ENCODE data around the gene MTCL1. TPM values are rescaled to one million over a fixed set of nuclear protein-coding genes. Genes with fewer than 3 reads are reported as not detected.

The MTCL1 gene
- total RNA-seq, 1 experiment from 2014 or later = 3.8 TPM

DNA sequence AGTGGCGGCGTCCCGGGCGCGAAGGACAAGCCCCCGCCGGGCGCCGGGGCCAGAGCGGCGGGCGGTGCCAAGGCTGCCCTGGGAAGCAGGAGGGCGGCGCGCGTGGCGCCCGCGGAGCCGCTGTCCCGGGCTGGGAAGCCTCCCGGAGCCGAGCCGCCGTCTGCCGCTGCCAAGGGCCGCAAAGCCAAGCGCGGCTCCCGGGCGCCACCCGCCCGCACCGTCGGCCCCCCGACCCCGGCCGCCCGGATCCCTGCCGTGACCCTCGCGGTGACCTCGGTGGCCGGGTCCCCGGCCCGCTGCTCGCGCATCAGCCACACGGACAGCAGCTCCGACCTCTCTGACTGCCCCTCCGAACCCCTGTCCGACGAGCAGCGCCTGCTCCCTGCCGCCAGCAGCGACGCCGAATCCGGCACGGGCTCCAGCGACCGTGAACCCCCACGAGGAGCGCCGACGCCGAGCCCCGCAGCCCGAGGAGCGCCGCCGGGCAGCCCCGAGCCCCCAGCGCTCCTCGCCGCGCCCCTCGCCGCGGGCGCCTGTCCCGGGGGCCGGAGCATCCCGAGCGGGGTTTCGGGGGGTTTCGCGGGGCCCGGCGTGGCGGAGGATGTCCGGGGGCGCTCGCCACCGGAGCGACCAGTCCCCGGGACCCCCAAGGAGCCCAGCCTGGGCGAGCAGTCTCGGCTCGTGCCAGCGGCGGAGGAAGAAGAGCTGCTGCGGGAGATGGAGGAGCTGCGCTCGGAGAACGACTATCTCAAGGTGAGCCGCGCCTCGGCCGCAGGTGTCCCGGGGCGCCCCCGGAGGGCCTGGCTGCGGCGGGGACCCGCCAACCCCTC is 820 bp downstream of the MTCL1 start:
- DNase-seq (ENCODE audit: low read depth, low spot score) = no peak
- in situ Hi-C loops (cut with HindIII; ENCODE audit: low pct_unique_long_range_greater_than_20kb, low sequenced_read_pairs) = no loop called here

DNA sequence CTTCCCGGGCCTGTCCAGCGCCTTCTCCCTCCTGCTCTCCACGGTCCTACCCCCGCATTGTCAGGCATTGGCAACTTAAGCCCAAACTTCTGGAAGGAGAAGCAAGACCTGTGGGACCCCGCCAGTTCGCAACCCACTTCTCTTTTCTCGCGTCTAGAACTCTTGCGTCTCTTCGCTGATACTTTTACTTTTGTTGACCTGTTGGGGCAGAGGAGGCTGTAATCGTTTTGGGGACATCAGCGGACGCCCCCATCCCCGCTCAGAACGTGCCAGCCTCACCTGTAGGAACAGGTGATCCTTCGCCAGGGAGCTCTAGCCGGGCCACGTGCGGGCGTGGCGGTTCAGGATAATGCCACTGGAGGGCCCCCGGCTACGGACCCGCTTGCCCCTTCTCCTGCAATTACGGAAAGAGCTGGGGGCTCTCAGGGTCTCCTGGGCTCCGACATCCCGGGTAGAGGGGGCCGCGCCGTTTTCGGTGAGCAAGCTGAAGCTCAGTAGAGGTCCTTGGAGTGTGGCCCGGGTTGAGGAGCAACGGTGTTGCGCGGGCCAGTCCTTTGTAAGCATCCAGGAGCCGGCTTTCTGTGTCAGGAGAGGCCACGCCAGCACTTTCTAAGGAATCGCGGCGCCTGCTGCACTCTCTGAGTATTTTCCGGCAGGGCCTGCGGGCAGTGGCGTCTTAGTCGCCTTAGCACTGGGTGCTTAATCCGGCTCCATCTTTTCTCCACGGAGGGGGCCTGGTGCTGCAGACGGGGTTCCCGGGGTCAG is 1.6 kb downstream of the MTCL1 start:
- in situ Hi-C loops (cut with HindIII; ENCODE audit: low pct_unique_long_range_greater_than_20kb, low sequenced_read_pairs) = no loop called here
- no peak for DNase-seq (ENCODE audit: low read depth, low spot score)

DNA sequence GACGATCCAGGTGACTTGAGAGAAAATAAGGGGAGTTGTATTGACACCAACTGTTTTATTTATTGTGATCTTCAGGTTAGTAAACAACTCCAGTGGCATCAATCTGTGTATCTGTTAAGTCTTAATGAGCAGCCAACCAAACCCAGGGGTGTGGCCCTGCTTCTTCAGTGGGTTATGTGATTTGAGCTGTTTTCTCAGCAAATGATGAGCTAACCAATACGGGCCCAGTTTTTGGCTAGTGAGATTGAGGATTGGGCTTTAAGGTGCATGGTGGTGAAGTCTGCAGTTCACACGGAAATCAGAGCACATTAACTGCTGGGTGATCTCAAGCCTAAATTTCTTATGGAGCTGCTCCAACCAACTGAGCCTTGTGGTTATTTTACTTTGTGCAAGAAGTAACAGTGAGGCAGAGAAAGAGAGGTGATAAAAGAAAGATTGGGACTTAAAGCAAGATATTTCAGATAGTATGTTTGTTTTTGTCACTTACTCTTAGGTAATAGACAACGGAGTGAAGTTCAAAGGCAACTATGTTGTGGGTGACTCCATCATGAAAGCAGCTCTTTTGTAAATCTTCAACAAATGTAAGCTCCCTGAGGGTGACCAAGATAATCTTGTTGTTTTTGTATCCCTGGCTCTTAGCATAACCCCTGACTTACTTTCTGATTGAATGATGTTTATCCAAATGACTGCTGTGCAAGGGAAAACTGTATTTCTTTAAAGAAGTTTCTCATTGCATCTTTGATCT is 2.4 kb downstream of the MTCL1 start:
- in situ Hi-C loops (cut with HindIII; ENCODE audit: low pct_unique_long_range_greater_than_20kb, low sequenced_read_pairs) = no loop called here
- DNase-seq (ENCODE audit: low read depth, low spot score) = peak; percentile 13

DNA sequence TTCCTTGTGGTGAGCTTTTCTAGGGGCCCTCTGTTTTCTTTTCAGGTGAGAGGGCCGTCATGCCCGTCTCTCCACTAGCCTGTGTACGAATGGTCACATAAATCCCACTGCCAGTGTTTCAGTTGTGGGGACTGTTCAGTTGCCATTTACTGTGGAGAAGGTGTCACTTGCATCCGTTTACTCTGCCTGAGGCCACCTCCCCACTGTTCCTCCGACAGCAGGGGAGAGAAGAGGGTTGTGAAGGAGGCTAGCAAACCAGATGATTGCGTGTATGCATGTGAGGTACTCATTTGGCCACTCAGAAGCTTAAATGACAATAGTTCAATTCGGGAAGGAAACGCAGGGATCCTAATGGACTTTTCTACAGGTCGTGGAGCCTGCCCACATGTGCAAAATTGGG is 3.3 kb downstream of the MTCL1 start:
- no peak for DNase-seq (ENCODE audit: low read depth, low spot score)
- in situ Hi-C loops (cut with HindIII; ENCODE audit: low pct_unique_long_range_greater_than_20kb, low sequenced_read_pairs) = no loop called here

DNA sequence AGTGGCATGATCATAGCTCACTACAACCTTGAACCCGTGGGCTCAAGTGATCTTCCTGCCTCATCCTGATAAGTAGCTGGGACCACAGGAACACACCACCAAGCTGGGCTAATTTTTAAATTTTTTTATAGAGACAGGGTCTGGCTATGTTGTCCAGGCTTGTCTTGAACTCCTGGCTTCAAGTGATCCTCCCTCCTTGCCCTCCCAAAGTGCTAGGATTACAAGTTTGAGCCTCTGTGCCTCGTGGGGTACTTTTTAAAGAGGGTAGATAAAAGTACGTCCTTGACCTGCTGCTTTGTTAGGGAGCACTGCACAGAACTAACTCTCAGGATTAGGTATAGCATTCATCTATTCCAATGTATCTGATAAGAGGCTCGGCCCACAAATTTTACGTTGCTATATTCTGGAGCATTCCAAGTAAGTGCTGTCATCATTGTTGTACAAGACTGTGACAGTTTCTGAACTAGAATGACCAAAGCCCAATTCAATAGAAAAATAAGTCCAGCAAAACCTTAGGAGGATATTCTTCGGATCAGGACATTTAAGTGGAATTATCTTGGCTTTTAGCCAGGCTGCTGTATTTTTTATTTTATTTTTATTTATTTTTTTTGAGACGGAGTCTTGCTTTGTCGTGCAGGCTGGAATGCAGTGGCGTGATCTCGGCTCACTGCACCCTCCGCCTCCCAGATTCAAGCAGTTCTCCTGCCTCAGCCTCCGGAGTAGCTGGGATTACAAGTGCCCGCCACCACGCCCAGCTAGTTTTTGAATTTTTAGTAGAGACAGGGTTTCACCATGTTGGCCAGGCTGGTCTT is 4.1 kb downstream of the MTCL1 start:
- DNase-seq (ENCODE audit: low read depth, low spot score) = no peak
- in situ Hi-C loops (cut with HindIII; ENCODE audit: low pct_unique_long_range_greater_than_20kb, low sequenced_read_pairs) = no loop called here

DNA sequence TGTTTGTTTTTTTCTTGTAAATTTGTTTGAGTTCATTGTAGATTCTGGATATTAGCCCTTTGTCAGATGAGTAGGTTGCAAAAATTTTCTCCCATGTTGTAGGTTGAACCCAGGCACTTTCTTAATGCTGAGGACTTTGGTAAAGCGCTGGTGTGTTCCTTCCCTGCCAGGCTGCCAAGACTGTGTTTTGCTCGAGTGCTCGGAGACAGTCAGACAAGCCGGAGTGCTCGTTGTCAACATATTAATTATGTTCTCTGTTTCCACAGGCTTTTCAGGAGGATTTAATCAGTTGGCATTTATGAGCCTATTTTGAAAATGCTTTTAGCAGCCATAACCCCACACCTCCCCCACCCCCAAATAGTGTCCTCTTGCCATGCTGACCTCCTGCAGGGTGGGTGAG is 6.4 kb downstream of the MTCL1 start:
- in situ Hi-C loops (cut with HindIII; ENCODE audit: low pct_unique_long_range_greater_than_20kb, low sequenced_read_pairs) = no loop called here
- DNase-seq (ENCODE audit: low read depth, low spot score) = no peak

DNA sequence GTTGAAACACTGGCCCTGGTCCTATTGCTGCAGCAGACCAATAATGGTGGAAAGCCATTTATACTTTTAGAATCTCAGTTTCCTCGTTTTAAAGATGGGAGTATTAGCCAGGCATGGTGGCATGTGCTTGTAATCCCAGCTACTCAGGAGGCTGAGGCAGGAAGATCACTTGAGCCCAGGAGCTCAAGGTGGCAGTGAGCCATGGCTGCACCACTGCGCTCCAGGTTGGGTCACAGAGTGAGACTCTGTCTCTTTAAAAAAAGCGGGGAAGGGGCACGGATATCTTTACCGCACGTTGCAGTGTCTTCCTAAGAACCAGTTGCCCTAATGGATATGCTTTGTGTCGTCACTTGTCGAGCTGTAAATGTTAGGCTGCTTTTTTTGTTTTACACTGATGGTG is 8.3 kb downstream of the MTCL1 start:
- in situ Hi-C loops (cut with HindIII; ENCODE audit: low pct_unique_long_range_greater_than_20kb, low sequenced_read_pairs) = no loop called here
- DNase-seq (ENCODE audit: low read depth, low spot score) = no peak

DNA sequence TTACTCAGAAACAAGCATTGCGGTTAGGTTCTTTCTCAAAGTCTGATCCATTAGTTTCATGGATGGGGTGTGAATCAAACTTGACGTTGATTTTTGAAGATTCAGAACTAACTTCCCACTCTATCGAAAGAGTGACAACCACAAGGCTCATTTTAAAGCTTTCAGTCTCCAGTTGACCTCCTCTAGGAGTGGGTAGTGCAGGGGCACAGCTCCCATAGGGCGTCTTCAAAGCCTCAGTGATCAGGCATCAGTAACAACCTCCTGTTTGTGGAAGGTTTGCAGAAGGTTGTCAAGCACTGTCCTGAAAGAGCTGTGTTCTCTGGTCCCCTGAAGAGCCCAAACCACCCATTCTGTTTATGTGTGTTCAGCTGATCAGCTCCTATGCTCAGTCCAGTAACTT is 10.2 kb downstream of the MTCL1 start:
- no peak for DNase-seq (ENCODE audit: low read depth, low spot score)
- in situ Hi-C loops (cut with HindIII; ENCODE audit: low pct_unique_long_range_greater_than_20kb, low sequenced_read_pairs) = no loop called here

DNA sequence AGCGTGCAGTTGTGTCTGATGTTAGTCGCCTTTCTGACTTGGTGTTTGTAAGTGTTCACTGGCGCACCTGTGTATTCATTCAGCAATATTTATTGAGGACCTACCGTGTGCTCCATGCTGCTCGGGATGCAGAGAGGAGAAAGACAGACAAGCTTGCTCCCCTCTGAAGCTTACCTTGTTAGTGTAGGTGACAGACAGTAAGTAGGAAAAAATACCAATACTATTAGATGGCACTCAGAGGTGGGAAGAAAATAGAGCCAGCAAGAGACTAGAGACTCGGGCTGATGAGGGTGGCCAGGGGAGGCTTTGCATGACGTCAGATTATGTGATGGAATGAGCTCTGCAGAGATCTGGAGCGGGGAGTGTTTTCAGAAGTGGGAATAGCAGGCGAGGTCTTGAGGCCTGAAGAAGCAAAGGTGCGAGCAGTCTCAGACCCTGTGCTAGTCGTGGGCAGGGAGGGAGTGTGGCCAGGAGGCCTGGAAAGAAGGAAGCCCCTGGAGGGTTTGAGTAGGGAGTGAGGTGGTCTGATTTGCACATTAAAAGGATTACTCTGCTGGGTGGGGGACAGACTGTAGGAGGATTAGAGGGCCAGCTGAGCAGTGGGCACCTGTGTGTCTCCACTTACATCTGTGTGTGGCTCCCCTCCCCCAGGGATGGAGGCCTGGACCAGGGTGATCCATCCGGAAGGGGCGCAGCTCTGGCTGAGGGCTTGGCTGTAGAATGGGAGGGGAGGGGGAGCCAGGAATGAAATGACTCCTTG is 11.8 kb downstream of the MTCL1 start:
- in situ Hi-C loops (cut with HindIII; ENCODE audit: low pct_unique_long_range_greater_than_20kb, low sequenced_read_pairs) = no loop called here
- DNase-seq (ENCODE audit: low read depth, low spot score) = no peak

DNA sequence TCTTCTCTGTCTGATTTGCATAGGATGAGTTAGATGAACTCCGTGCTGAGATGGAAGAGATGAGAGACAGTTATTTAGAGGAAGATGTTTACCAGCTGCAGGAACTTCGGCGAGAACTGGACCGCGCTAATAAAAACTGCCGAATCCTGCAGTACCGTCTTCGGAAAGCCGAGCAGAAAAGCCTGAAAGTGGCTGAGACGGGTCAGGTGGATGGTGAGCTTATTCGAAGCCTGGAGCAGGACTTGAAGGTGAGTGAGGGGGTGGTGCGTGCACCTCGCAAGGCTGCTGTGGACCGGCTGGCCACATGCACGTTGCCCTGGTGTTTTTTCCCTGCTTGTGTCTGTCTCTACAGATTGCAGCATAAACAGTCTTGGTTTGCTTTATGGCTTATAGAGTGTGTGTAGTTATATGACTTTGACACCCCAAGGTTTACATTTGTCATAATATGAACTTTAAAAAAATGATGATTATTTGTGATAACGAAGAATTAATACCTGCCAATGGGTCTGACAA is 13.1 kb downstream of the MTCL1 start:
- in situ Hi-C loops (cut with HindIII; ENCODE audit: low pct_unique_long_range_greater_than_20kb, low sequenced_read_pairs) = no loop called here
- no peak for DNase-seq (ENCODE audit: low read depth, low spot score)

DNA sequence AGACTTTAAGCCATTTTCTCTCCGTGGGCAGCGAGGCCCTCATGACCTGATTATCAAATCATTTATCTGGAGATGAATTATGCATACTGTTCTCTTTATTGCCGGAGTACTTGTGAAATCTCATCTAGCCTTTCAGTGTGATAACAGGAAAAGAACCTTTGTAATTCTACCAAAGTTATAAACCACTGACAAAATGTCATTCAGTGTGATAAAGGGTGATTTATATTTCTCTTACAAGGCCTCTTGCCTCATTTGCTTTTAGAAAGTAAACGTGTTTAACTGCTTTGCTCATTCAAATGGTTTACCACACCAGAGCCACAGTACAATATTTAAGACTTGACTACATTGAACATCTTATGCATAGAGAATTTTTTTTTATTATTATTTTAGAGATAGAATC is 13.8 kb downstream of the MTCL1 start:
- no peak for DNase-seq (ENCODE audit: low read depth, low spot score)
- in situ Hi-C loops (cut with HindIII; ENCODE audit: low pct_unique_long_range_greater_than_20kb, low sequenced_read_pairs) = no loop called here

DNA sequence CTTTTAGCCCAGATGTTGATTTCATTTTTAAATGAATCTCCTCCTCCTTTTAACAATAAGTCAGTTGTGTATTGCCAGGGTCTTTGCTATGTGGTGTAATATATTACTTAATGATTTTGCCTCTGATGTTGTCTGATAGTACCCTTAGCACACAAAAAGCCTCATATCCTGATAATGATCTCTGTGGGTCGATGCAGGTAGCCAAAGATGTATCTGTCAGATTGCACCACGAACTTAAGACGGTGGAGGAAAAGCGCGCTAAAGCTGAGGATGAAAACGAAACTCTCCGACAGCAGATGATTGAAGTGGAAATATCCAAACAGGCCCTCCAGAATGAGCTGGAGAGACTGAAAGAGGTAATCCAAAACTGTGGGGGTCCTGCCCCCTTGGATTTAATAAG is 14.8 kb downstream of the MTCL1 start:
- DNase-seq (ENCODE audit: low read depth, low spot score) = no peak
- in situ Hi-C loops (cut with HindIII; ENCODE audit: low pct_unique_long_range_greater_than_20kb, low sequenced_read_pairs) = no loop called here

DNA sequence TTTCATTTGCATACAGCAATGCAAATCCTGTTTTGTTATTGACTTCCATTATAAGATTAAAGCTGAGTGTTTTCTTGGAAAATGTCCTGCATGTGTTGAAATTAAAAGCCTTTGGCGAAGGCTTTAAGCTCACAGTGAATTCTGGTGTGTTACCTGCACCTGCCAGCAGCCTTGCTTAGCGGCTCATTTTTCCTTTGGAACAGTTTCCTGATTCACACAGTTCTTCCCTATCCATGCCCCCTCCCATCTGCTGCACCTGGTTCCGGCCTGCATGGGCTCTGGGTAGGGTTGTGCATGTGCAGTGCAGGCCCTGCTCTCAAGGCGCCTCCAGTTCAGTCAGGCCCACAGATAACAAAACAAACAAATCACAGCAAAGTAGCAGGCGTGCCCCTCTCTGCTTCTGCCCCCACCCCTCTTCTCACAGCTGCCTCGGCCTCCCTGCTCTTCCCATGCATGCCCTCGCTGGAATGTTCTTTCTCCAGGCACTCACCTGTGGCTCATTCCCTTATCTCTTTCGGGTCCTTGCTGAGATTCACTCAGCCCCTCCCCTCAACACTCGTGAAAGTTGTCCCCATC is 15.8 kb downstream of the MTCL1 start:
- DNase-seq (ENCODE audit: low read depth, low spot score) = no peak
- in situ Hi-C loops (cut with HindIII; ENCODE audit: low pct_unique_long_range_greater_than_20kb, low sequenced_read_pairs) = no loop called here

DNA sequence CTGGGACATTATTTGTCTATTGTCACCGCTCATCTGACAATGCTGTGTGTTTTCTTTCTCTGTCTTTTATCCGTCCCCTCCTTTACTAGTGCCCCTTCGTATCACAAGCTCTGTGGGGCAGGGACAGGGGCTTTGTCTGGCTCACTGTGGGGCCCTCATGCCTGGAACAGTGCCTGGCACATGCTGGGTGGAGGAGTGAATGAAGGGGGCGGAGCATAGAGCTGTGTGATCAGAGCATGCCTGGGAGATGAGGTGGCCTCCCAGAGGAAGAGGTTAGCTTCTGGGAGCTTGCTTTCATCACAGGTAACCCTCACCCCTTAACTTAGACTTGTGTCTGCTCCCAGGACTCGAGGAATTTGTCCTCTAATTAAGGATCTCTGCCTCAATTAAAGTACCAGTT is 16.4 kb downstream of the MTCL1 start:
- DNase-seq (ENCODE audit: low read depth, low spot score) = no peak
- in situ Hi-C loops (cut with HindIII; ENCODE audit: low pct_unique_long_range_greater_than_20kb, low sequenced_read_pairs) = no loop called here

DNA sequence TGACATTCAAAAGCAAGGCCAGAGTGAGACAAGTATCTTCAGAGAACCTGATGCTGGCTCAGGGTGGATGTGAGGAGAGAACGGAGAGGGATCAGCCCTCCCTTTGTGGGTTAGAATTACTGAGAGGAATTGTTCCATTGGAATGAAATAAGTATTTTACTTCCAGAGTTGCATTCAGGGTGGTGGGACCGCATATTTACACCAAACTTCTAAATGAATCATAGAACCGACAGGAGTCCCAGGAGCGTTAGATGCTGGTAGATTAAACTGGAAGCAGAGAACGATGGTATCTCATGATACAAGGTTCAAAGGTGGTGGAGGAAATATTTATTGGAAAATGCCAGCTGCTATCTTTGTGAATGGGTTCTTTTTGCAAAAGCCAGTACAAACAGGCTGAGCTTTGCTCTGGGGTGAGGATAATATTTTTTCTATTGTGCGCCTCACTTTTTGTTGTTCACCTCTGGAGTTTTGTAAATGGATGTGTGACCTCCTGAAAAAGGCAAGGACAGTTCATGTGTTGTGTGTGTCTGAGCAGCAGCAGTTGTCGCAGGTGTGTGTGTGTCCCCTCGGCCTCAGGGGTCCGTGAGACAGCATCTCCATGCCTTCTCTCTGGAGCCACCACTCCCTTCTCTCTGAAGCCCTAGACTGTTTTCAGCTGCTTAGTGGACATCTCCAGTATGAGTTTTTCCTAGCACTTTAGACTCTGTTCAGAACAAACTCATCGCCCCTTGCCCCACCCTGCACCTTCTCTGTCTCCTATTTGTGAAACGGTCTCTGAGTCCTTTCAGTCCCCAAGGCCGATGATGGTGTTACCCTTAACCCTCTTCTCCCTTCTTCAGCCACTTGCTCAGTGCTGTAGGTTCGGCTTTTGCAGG is 17.8 kb downstream of the MTCL1 start:
- DNase-seq (ENCODE audit: low read depth, low spot score) = no peak
- in situ Hi-C loops (cut with HindIII; ENCODE audit: low pct_unique_long_range_greater_than_20kb, low sequenced_read_pairs) = no loop called here

DNA sequence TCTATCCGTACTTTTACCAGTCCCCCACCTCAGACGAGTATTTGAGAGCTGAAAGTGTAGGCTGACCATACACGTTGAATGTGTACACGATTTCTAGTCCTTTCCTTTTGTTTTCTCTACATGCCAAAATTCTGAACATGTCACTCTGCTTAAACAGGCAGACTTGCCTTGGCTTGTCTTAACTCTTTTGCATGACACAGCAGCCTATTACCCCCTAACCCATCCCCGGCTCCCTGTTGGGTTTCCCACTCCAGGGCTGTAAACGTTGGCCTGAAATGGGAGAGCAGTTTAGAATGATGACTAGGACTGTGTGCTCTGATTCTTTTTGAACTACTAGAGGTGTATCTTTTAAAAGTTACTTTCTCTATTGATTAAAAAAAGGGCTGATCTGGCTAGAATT is 19.1 kb downstream of the MTCL1 start:
- in situ Hi-C loops (cut with HindIII; ENCODE audit: low pct_unique_long_range_greater_than_20kb, low sequenced_read_pairs) = no loop called here
- DNase-seq (ENCODE audit: low read depth, low spot score) = no peak

Measured in SK-MEL-5 (cell line).